ENCODE data around the gene MYO16.

Gene MYO16

DNA sequence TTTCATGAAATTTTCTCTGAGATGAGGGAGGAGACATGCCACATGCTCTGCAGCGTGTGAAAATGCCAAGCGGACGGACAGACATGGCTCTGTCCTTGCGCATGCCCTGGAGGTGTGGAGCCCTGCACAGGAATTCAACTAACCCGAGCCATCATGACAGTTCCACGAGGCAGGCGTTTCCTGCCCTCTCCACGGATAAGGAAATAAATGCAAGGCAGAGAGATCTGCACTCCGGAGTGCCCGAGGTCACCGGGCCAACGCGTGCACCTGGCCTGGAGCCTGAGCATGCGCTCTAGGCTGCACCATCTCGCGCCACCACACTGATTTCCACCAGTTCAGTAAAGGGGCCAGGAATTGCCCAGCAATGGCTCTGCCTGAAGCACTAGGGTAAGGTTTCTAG lies 298.2 kb downstream of the MYO16 start:
- no peak for DNase-seq (ENCODE audit: low read depth in 3 of 3, low spot score in 1 of 3)

DNA sequence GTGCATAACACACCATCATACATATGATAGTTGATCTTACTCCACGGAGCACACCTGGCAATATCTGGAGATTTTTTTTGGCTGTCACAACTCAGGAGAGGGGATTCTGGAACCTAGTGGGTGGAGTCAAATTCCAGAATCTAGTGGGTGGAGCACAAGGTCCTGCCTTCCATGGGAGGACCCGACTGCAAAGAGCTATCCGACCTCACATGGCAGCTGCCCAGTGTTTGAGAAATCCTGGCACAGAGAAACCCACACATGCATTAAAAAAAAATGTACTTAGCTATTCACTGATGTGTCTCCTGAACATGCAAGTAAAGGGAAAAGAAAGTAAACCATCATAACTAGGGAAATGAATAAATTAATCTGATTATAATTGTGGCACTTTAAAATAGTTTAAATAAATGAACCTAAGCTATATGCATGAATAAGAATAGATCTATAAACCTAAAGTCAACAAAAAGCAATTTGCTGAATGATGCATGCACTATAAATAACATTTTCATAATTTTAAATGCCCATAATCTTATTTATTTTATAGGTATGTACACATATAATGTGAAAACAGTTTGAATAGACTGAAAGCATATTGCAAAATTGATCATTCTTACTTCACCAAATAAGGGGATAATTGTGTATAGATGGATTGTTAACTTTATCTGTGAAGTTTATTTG lies 300.3 kb downstream of the MYO16 start:
- no peak for DNase-seq (ENCODE audit: low read depth in 3 of 3, low spot score in 1 of 3)

DNA sequence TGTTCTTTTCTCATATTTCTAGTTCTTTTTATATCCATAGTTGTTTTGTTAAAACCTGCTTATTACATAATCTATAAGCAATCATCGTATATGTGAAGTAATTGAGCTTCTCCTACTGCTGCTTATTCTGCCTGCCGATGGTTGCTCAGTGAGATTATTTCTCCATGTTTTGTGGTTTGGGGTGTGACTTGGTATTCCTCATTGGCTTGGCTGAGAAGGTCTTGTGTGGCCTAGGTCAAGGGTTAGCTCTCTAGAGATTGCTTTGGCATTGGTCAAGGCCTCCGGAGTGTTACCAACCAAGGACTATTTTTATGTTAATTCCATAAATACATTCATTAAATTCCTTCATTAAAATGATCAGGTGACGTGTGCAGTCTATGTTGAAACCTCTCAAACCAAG lies 302.8 kb downstream of the MYO16 start:
- DNase-seq (ENCODE audit: low read depth in 3 of 3, low spot score in 1 of 3): no peak

DNA sequence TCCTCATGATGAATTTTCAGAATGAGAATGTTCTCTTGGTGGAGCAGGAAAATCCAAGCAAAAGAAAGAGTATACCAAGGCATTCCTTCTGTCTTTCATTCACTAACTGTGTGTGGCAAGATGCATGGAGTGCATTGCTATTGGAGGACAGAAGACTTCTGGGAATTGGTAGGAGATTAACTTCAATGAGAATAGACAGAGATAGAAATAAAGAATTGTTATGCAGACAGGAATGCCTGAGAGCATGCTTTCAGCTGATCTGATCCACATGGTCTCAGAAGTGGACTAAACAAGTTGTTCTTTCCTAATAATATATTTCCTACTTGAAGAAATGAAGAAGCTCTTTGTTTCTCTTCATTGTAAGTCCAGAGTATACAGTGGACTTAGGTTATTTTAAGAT lies 303.6 kb downstream of the MYO16 start:
- DNase-seq (ENCODE audit: low read depth in 3 of 3, low spot score in 1 of 3): no peak

DNA sequence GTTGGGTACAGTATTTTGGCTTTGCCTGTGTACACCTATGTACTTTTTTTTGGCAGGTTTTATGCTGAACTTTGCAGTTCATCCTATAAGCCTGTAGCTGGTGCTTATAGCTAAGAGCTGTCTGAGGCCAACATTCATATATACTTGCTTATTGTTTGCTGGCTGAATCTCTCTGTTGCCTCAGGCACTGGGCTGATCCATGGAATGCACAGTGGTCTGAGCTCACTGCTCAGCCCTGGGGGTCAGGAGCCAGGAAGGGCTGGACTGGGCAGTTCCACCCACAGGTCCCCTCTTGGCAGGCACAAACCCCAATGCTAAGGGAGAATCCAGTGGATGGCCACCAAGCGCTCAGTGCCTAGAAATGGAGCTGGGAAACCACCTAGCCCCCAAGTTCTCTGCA lies 308.7 kb downstream of the MYO16 start:
- no peak for DNase-seq (ENCODE audit: low read depth in 3 of 3, low spot score in 1 of 3)

DNA sequence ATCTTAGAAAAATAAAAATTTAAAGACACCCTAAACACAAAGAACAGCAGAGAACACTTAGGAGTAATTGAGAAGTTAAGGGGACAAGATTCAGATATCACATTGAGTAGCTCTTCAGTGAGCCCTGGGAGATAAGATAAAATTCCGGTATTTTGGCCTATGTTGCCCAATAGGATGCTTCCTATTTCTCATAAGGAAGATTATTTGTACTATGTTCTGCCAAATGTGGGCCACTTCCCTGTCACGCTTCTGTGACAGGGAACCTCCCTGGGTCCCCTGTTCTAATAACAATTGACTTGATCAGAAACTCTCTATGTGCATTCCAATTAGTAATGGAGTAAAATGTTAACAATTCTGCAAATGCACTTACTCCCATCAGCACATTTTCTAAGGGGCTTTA lies 310.7 kb downstream of the MYO16 start:
- no peak for DNase-seq (ENCODE audit: low read depth in 3 of 3, low spot score in 1 of 3)

DNA sequence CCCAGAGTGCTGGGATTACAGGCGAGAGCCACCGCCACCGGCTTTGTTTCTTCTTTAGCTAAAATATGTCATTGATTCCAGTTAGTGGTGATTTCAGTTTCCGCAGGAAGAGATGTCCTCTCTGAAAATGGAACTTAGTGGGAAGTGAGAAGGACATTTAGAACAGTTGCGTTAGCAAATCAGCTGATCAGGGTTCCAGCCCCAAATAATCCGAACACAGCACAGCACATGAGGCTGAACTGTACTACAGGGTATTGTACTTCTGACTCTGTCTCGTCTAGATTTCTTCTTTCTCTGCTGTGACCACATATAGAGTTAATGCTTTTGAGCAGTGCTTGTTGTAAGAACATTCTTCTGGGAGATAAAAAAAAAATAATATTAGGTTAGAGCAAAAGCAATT lies 314.4 kb downstream of the MYO16 start:
- DNase-seq (ENCODE audit: low read depth in 3 of 3, low spot score in 1 of 3): no peak

DNA sequence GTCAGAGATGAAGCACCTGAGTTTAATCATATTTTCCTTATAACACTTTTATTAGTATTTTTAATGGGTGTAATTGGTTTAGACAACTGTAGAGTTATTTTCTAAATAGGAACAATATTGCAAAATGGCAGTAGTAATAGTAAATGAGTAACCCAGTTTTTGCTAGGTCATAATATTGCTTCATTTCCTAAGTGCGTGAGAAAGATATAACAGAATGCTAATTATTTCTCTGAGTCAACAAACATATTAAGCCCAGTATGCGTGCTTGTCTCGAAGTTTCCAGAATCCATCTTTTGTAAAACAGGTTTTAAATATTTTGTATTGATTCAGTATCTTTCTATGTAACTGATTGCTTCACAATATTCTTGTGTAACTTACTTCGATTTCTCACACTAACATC lies 315.3 kb downstream of the MYO16 start:
- DNase-seq (ENCODE audit: low read depth in 3 of 3, low spot score in 1 of 3): no peak

DNA sequence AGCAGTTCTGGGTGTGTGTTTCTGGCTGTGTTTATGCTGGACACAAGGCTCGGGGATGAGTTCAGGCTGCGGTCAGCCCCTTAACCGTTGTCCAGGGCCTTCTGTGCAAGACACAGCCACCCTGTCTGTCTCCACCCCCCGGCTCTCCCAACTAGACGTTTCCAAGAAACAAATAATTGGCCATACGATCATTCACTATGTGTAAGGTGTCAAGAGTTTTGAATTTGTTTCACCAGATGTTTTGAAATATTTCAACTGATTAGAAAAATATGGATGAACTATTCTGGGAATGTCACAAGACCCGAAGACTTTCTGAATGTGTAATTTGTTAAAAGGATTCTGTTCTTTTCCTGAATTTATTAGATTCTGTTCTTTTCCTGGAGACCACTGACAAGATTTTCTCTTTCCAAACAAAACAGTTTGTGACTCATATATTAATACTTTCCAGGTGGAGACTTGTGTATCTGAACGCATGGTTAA lies 318.2 kb downstream of the MYO16 start:
- DNase-seq (ENCODE audit: low read depth in 3 of 3, low spot score in 1 of 3): no peak

DNA sequence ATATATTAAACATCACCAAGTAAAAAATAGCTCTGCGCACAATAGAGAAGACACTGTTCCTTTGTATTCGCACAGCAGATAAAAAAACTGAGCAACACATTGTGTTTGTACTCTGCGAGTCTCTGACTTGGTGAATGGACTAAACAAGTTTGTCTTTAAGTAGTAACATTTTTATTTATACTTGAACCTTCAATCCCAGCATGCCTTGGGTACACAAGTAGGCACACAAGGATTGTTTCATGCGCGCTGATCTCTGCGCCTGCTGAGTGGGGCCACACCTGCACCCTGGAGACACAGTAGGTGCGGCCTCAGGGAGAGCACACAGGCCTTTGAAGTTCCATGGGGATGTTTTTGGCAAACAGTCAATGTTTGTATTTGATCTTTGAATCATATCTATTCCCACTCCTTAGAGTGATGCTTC lies 318.9 kb downstream of the MYO16 start:
- DNase-seq (ENCODE audit: low read depth in 3 of 3, low spot score in 1 of 3): no peak

DNA sequence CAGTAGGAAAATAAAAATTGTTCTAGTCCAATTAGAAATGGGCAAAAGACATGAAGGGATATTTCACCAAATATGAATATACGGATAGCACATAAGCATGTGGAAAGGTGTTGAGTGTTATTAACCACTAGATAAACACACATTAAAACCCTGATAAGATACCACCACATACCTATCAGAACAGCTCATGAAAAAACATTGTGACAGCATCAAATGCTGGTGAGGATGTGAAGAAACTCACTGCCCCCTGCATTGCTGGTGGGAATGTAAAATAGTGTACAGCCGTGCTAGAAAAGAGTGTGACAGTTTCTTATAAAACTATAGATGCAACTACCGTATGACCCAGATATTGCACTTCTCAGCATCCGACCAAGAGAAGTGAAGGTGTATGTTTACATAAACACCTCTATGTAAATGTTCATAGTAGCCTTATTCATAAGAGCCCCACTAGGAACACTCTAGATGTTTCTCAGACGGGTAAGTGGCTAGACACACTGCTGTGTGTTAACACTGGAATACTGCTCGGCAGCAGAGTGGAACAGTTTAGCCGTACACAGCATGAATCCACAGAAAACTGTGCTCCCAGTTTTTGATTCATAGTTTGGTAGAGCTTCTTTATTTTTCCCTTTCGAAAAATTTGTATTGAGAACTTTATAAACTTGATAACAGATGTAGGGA lies 321.1 kb downstream of the MYO16 start:
- no peak for DNase-seq (ENCODE audit: low read depth in 3 of 3, low spot score in 1 of 3)

DNA sequence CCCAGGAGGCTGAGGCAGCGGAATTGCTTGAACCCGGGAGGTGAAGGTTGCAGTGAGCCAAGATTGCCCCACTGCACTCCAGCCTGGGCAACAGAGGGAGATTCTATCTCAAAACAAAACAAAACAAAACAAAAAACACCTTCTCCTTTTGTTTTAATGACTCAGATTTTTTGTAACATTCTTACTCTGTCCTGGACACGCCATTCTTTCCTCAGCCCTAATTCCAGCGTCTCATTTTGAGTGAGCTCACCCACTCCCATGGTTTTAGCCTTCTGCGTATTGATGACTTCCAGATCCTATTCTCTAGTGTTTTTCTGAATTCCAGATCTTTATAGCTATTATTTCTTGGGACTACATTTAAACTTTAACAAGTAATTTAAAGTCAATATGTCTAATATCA lies 326.3 kb downstream of the MYO16 start:
- no peak for DNase-seq (ENCODE audit: low read depth in 3 of 3, low spot score in 1 of 3)

DNA sequence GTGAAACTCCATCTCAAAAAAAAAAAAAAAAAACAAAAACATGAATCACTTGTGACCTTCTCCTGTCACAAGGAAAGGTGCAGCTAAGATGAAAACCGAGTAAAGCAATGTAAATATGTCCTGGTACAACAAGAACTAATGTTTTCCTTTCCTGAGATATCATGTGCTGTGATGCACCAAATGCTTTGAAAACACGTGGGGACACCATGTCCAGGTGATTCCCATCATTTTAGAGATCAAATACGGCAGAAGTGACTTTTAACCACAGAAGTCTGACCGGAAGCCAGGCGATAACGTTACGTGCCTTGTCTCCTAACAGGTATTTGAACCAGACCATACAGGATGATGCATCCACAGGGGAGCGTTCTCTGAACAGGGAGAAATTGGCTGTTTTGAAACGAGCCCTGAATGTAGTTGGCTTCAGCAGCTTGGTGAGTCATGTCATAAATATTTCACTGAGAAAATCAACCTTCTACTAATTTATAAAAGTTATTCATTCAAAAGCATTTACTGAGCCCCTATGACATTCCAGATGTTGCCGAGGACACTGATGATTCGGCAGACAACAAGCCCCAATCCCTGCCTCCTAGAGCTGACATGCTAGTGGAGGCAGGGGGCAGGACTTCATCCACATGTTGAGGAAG lies 328.1 kb downstream of the MYO16 start:
- no peak for DNase-seq (ENCODE audit: low read depth in 3 of 3, low spot score in 1 of 3)

DNA sequence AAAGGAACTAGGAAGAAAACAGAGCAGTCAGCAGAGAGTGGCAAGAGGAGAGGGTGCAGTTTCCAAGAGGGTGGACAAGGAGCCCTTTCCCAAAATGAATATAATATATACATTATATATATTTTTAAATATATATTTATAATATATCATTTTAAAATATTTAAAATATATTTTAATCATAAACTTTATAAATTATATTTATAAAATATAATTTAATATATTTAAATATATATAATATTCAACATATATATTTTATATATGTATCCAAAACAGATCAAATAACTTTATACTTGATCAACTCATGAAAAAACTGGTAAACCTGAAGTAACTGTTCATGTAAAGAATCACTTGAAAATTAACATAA lies 328.6 kb downstream of the MYO16 start:
- no peak for DNase-seq (ENCODE audit: low read depth in 3 of 3, low spot score in 1 of 3)

DNA sequence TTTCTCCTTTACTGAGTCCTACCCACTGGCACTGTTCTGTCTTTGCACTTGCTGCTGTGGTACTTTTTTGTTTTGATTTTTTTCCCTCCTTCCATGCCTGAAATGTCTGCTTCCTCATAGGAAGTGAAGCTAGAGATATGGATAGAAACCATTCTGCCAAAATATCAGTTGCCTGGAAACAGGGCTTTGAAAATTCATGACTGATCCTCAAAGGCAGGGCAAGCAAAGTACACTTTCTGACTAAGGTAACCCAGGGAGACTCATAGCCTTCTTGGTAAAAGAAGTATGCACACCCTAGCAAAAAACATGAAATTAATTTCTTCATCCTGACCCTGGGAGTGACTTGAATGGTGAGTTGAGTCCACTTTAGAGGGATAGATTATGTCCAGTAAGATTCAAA lies 329.8 kb downstream of the MYO16 start:
- no peak for DNase-seq (ENCODE audit: low read depth in 3 of 3, low spot score in 1 of 3)

DNA sequence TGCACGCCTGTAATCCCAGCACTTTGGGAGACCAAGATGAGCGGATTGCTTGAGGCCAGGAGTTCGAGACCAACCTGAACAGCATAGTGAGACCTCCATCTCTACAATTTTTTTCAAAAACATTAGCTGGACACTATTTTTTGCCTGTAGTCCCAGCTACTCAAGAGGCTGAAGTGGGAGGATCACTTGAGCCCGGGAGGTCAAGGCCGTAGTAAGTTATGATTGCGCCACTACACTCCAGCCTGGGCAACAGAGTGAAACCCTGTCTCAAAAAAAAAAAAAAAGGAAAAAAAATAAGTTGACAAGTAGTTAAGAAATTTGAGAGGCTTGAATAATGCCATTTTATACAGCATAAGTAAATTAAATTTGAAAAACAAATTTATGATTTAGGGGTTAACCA lies 330.6 kb downstream of the MYO16 start:
- no peak for DNase-seq (ENCODE audit: low read depth in 3 of 3, low spot score in 1 of 3)

DNA sequence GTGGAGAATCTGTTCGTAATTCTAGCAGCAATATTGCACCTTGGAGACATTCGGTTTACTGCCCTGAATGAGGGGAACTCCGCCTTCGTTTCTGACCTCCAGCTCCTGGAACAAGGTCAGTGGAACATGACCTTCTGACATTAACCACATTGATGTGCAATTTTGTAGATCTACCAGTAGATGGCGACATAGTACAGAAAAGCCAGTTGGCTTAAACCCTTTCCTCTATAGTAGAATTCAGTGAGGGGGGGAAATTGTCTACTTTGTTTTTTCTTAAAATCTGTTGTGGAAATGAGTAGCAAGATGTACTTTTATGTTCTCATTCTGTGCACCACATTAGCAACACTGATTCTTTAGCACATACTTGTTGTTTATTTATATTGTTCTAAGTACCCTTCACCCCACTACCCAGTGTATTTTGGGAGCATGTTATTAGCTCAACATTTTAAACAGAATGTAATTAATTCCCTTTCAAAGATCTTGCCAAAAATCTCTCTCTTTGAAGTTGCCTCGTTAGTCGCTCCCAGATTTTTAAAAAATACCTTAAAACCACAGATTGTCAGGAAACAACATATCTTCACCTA lies 332.2 kb downstream of the MYO16 start:
- DNase-seq (ENCODE audit: low read depth in 3 of 3, low spot score in 1 of 3): no peak

DNA sequence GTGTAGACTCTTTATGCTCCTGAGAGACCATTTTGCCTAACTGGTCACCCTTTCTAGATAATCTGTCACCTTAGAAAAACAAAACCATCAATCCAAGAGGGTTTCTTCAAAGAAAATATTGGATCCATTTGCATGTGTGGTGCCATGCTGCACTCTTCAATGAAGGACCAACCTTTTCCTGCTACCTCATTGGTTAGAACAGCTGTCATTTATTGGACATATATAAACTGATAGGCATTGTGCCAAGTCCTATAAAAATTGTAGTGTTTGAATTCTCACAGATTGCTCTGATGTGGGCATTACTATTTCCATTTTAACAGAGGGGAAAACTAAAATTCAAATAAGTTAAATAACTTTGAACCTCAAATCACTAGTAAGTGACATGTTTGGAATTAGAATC lies 333.2 kb downstream of the MYO16 start:
- DNase-seq (ENCODE audit: low read depth in 3 of 3, low spot score in 1 of 3): no peak

DNA sequence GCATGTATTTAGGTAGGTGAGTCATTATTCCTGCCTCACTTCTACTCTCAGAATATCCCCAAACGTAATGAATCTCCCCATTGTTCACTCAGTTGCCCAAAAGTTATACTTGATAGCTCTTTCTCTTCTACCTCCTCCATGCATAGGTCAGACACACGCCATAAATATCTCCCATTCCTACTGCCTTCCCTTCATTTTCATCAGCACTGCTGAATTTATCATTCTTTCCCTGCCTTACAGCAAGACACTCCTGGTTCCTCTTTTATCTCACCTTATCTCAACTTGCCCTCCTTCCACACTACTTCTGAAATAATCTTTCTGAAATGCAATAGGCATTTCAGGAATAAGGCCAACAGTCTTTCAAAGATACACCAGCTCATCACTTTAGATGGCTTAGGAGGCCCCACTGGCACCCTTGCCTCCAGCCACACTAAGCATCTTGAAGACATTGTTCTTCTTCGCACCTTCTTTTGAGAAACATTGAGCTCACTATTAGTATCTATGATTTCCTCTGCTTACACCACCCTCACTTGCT lies 333.9 kb downstream of the MYO16 start:
- DNase-seq (ENCODE audit: low read depth in 3 of 3, low spot score in 1 of 3): no peak

DNA sequence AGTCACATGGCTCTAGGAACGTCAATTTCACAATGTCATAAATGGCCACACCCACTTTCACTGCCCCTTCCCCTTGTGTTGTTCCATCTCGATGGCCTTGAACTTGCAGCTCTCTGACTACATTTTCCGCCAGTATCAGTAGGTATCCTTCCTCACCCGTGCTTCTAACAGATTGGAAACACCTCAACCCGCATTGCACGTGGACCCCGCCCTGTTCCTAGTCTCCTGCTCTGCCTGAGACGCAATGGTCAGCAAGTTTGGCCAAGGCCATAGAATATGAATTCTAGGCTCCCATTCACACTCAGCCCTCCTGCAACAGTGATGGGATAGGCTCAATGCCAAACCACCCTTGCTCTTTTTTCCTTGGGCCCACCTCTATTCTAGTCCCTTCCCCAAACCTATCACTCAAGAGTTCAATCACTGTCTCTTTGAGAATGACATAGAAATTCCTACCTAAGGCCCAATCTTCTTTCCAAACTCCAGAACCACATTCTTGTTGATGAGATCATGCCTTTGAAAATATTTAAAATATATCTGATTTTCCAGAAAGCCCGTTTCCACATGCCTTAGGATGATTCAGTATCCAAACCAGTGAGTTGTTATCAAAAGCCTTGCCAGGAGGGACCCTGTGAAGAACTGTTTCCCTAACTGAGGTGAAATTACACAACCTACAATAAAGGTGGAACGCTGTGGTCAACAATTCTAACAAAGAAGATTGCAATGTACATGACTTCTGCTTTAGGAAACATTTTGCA lies 334.6 kb downstream of the MYO16 start:
- DNase-seq (ENCODE audit: low read depth in 3 of 3, low spot score in 1 of 3): no peak

DNA sequence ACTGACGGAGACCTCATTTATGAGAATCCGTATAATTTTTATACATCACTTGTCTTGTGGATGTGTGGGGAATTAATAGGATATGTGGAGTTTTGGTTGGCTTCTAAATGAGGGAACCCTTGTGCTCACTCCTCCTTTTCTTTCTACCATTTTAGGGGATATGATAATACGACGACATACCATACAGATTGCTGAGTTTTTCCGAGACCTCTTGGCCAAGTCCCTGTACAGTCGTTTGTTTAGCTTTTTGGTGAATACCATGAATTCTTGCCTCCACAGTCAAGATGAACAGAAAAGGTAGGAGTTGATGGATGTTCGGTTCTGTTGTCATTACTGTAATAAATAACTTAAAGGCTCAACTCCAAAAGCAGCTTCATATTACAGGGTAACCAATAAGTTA lies 335.2 kb downstream of the MYO16 start:
- no peak for DNase-seq (ENCODE audit: low read depth in 3 of 3, low spot score in 1 of 3)

All from stimulated activated CD4-positive, alpha-beta T cell treated with anti-CD3 and anti-CD28 coated beads, TNF-alpha, amount 100 ng/mL, for 1 hour (primary cell).